Transverse colon (tissue), 3 donors: ENCODE results near the gene C1QTNF1.

Experiments used
- CTCF ChIP-seq, 5 experiments: fragments of 200-600 bp in 3 of 5; fragments of 450-650 bp in 2 of 5; sonication (generic) in 3 of 5; IDR thresholded peaks; 1 replicate in 2 of 5; 2 replicates in 3 of 5; pipeline ENCODE4 v1.5.1; 2016 to 2017; ENCODE audit warnings: antibody characterized with exemption in 5 of 5, inconsistent platforms in 3 of 5, mild to moderate bottlenecking in 2 of 5, moderate library complexity in 1 of 5
- POLR2A ChIP-seq: fragments of 450-650 bp; IDR thresholded peaks from one replicate; pipeline ENCODE4 v1.6.1; 2016; ENCODE audit warnings: antibody characterized with exemption, mild to moderate bottlenecking, moderate library complexity

GRCh38 chr17:79073016-79073705 is 49.2 kb downstream of the C1QTNF1 start:
- TF ChIP-seq POLR2A: no peak
- TF ChIP-seq CTCF (IDR thresholded peaks at IDR 0.05): no peak
